IMR-90 (cell line): ENCODE results near the gene TTLL11. TPM values are rescaled to one million over a fixed set of nuclear protein-coding genes. Genes with fewer than 3 reads are reported as not detected.

Source experiments
- ATAC-seq: fragments of 200-7000 bp; cut with Tn5 transposase; 2 replicates; pipeline ENCODE4 v1.9.1; 2020; ENCODE audit warnings: low read depth, mild to moderate bottlenecking, moderate library complexity
- BruUV-seq: library from RNA; stranded (reverse); fragments of 400-500 nt; replicated peaks from 2 replicates; lab custom pipeline; 2021; lab: Mats Ljungman, UMichigan
- CTCF ChIA-PET: fragments of 300-600 bp; formaldehyde crosslinking; extraction: SDS; loops from one replicate; lab custom pipeline; 2021; ENCODE audit warnings: antibody characterized with exemption; lab: Yijun Ruan, JAX
- POLR2A ChIA-PET: fragments of 300-600 bp; sonication (Branson Sonifier 250); formaldehyde crosslinking; loops from one replicate; lab custom pipeline; 2022; ENCODE audit warnings: antibody characterized with exemption; ENCODE audit not compliant: unreplicated experiment; lab: Charles Lee
- DNase-seq: peaks from one replicate; pipeline ENCODE4 v3.0.0; 2013
- H2AFZ ChIP-seq: replicated peaks from 2 replicates; pipeline ENCODE3; 2013; ENCODE audit warnings: low read length, mild to moderate bottlenecking; ENCODE audit not compliant: poor library complexity
- H2AK5ac ChIP-seq: 2 replicates; pipeline ENCODE4 v1.6.1; 2013; ENCODE audit warnings: low read depth, low read length, inconsistent platforms
- H2AK9ac ChIP-seq: replicated peaks from 2 replicates; pipeline ENCODE3; 2013; ENCODE audit warnings: mild to moderate bottlenecking, low read depth, low read length, moderate library complexity; ENCODE audit not compliant: poor library complexity
- H2BK120ac ChIP-seq: 2 replicates; pipeline ENCODE4 v1.6.1; 2013; ENCODE audit warnings: low read depth, low read length, inconsistent platforms
- H2BK15ac ChIP-seq: 3 replicates; pipeline ENCODE4 v1.6.1; 2013; ENCODE audit warnings: low read depth, low read length, inconsistent platforms
- H2BK20ac ChIP-seq: 2 replicates; pipeline ENCODE4 v1.6.1; 2013; ENCODE audit warnings: low read depth, mild to moderate bottlenecking, inconsistent platforms, low read length, moderate library complexity
- H2BK5ac ChIP-seq: 2 replicates; pipeline ENCODE4 v1.6.1; 2013; ENCODE audit warnings: mild to moderate bottlenecking, low read depth, low read length, inconsistent platforms; ENCODE audit not compliant: poor library complexity, severe bottlenecking
- H3K14ac ChIP-seq: replicated peaks from 2 replicates; pipeline ENCODE4 v1.6.1; 2013; ENCODE audit warnings: low read depth, low read length, inconsistent platforms
- H3K18ac ChIP-seq: 2 replicates; pipeline ENCODE4 v1.6.1; 2013; ENCODE audit warnings: low read depth, low read length, control low read depth
- H3K23ac ChIP-seq: 2 replicates; pipeline ENCODE4 v1.6.1; 2013; ENCODE audit warnings: low read depth, low read length, inconsistent platforms
- H3K27ac ChIP-seq: 2 replicates; pipeline ENCODE4 v1.5.1; 2013; ENCODE audit warnings: mild to moderate bottlenecking, control low read depth, low read length; ENCODE audit not compliant: insufficient read depth
- H3K27me3 ChIP-seq: 2 replicates; pipeline ENCODE4 v1.6.1; 2013; ENCODE audit warnings: low read length; ENCODE audit not compliant: control insufficient read depth, insufficient read depth
- H3K36me3 ChIP-seq: 2 replicates; pipeline ENCODE4 v1.6.1; 2013; ENCODE audit warnings: low read length, mixed read lengths; ENCODE audit not compliant: control insufficient read depth, insufficient read depth
- H3K4ac ChIP-seq: 2 replicates; pipeline ENCODE4 v1.6.1; 2013; ENCODE audit warnings: low read depth, low read length, inconsistent platforms
- H3K4me1 ChIP-seq: 2 replicates; pipeline ENCODE4 v1.6.1; 2013; ENCODE audit warnings: low read length, mixed read lengths; ENCODE audit not compliant: control insufficient read depth, insufficient read depth
- H3K4me2 ChIP-seq: 2 replicates; pipeline ENCODE4 v1.6.1; 2013; ENCODE audit warnings: low read depth, mild to moderate bottlenecking, control low read depth, low read length, moderate library complexity
- H3K4me3 ChIP-seq: 2 replicates; pipeline ENCODE4 v1.5.1; 2013; ENCODE audit warnings: low read depth, mild to moderate bottlenecking, control low read depth, low read length, moderate library complexity; ENCODE audit not compliant: insufficient read depth
- H3K56ac ChIP-seq: 2 replicates; pipeline ENCODE4 v1.6.1; 2013; ENCODE audit warnings: low read length, inconsistent platforms; ENCODE audit not compliant: insufficient read depth; ENCODE audit errors: extremely low read depth
- H3K79me1 ChIP-seq, 2 experiments: 2 replicates each; pipeline ENCODE4 v1.6.1; 2013; ENCODE audit warnings: low read length in 2 of 2, inconsistent platforms in 1 of 2, low read depth in 1 of 2
- H3K9ac ChIP-seq: 2 replicates; pipeline ENCODE4 v1.6.1; 2013; ENCODE audit warnings: low read depth, low read length, control low read depth
- H3K9me1 ChIP-seq: 2 replicates; pipeline ENCODE4 v1.6.1; 2013; ENCODE audit warnings: low read length, inconsistent platforms; ENCODE audit not compliant: insufficient read depth
- H3K9me3 ChIP-seq: 2 replicates; pipeline ENCODE4 v1.6.1; 2013; ENCODE audit warnings: low read length; ENCODE audit not compliant: control insufficient read depth, insufficient read depth
- H4K20me1 ChIP-seq: 2 replicates; pipeline ENCODE4 v1.6.1; 2013; ENCODE audit warnings: low read length, inconsistent platforms; ENCODE audit not compliant: insufficient read depth
- H4K5ac ChIP-seq: 2 replicates; pipeline ENCODE4 v1.6.1; 2013; ENCODE audit warnings: mild to moderate bottlenecking, low read depth, low read length, control low read depth
- H4K8ac ChIP-seq, 2 experiments: 2 replicates each; pipeline ENCODE4 v1.6.1; 2013; ENCODE audit warnings: low read depth in 2 of 2, low read length in 2 of 2, control low read depth in 1 of 2, inconsistent platforms in 1 of 2
- H4K91ac ChIP-seq: 2 replicates; pipeline ENCODE4 v1.6.1; 2013; ENCODE audit warnings: low read depth, low read length, inconsistent platforms; ENCODE audit not compliant: insufficient read depth
- CEBPB ChIP-seq: IDR thresholded peaks from 2 replicates; pipeline ENCODE4 v1.6.1; 2012; ENCODE audit warnings: low read depth, low read length, improper control_type of control experiment
- POLR2A ChIP-seq: IDR thresholded peaks from 2 replicates; pipeline ENCODE4 v1.6.1; 2012; ENCODE audit warnings: mild to moderate bottlenecking, low read depth, low read length
- WGBS, 2 experiments: methylation state at CpG; one replicate each; pipeline versions ENCODE4 v1.1.5 to v1.1.7; 2013; ENCODE audit warnings: missing lambda C conversion rate in 2 of 2; ENCODE audit not compliant: insufficient read length in 1 of 2; ENCODE audit errors: extremely low coverage in 2 of 2; 5-methylcytosine and 5-hydroxymethylcytosine counted together
- dilution Hi-C: fragments of 300-500 bp; cut with HindIII; formaldehyde crosslinking; loops from one replicate; pipeline ENCODE4 v1.14.3; 2018; ENCODE audit warnings: low sequenced_read_pairs; ENCODE audit not compliant: unreplicated experiment
- in situ Hi-C: fragments of 300-500 bp; cut with MboI; formaldehyde crosslinking; loops from 3 replicates; pipeline ENCODE4 v1.14.3; 2019; ENCODE audit warnings: low sequenced_read_pairs, inconsistent platforms, mixed read lengths
- intact Hi-C: fragments of 100-400 bp; cut with micrococcal nuclease; formaldehyde crosslinking; loops from 2 replicates; pipeline ENCODE4 v1.10.0; 2022
- polyA plus RNA-seq, 3 experiments: library from polyadenylated mRNA; depleted of rRNA; stranded (reverse); fragments of >200 nt; gene quantifications; 2 replicates each; pipeline ENCODE4 v1.2.3, GENCODE V29; 2012; ENCODE audit warnings: low replicate concordance in 1 of 3
- total RNA-seq: library from RNA; depleted of rRNA; stranded (reverse); fragments of >200 nt; gene quantifications from 2 replicates; pipeline ENCODE4 v1.2.3, GENCODE V29; 2012

Gene TTLL11
- total and polyA plus RNA-seq, 2 of the 4 experiments (the other 2 are of a cell fraction): 2.0 to 4.6 TPM

DNA sequence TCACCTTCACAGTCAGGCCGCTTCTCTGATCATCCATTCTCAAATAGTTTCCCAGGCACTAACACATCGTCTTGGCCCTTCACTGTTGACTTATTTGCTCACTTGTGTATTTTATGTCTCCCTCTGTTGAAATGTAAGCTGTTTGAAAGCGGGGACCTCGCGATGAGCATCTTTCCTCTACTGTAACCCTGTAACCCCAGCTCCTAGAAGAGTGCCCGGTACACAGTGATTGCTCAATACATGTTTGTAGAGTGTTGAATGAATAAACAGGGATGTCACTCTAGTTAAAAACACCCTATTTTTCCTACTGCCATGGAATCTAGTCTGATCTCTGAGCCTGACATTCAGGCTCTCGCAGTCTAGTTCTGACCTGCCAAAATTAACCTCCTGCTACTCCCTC, 150.8 kb downstream of the TTLL11 start:
- Histone ChIP-seq H4K5ac (no peak overlapping the region), H2BK120ac (no peak overlapping the region), H2BK20ac (no peak overlapping the region), H3K9me3 (no peaks in the 10 kb centered on the region), H2BK15ac (no peak overlapping the region), H3K4me2 (no peak overlapping the region), H3K9me1 (peaks cover 13% of the 10 kb centered on the region), H4K20me1 (no peaks in the 10 kb centered on the region), H2BK5ac (no peak overlapping the region), H3K27me3 (no peaks in the 10 kb centered on the region), H3K9ac (no peak overlapping the region), H3K4me3 (no peak overlapping the region), H3K56ac (no peak overlapping the region), H3K14ac (0 out of 2 replicates have a peak overlapping the region, but pooled peaks have one; percentile 3), H2AK9ac (no peak overlapping the region), H3K27ac (no peak overlapping the region), H3K4ac (no peak overlapping the region), H2AFZ (no peak overlapping the region), H3K23ac (no peak overlapping the region), H4K91ac (no peak overlapping the region), H2AK5ac (no peak overlapping the region), H3K36me3 (no peaks in the 10 kb centered on the region), H3K79me1 (peaks cover 0 to 7% of the 10 kb centered on the region in 2 experiments; a peak in 1 of 4 replicates), H3K4me1 (peaks cover 9% of the 10 kb centered on the region), H4K8ac (no peak overlapping the region), H3K18ac (no peak overlapping the region)
- intact Hi-C loops: no loop called here
- DNase-seq (no peak), ATAC-seq (no peak)
- no CpG with 5 or more reads among the region's 7 CpGs for WGBS, 2 experiments
- ChIA-PET CTCF (interaction anchor here (0.5 kb wide), 1 partner anchor 443 kb away, joined by 3 read pairs; the partner anchor contains the start of gene GGTA1), POLR2A (no interaction called here)
- BruUV-seq: no TSS peak
- peak; percentile 67 for TF ChIP-seq CEBPB
- TF ChIP-seq POLR2A: no peak
- dilution Hi-C loops: no loop called here
- in situ Hi-C loops: no loop called here
